Esophagus squamous epithelium (tissue), 5 donors: Measurements from ENCODE around the gene PIK3C2B. TPM values are rescaled to one million over a fixed set of nuclear protein-coding genes. Genes with fewer than 3 reads are reported as not detected.
A peak's percentile ranks its signal among the peaks of the same experiment; 100 is the strongest.

Source experiments
- DNase-seq: peaks from one replicate; lab custom pipeline; 2025; lab: John Stamatoyannopoulos, UW
- H3K27ac ChIP-seq, 4 donors: fragments of 200-600 bp; sonication (generic); one replicate each; pipeline ENCODE4 v1.5.1; 2016 to 2019; ENCODE audit warnings: mild to moderate bottlenecking in 1 of 4
- H3K27me3 ChIP-seq, 4 donors: fragments of 200-600 bp; sonication (generic); 1 replicate in 3 of 4; 2 replicates in 1 of 4; pipeline versions ENCODE4 v1.5.1 to v1.6.0; 2017 to 2021; ENCODE audit warnings: antibody characterized with exemption in 1 of 4
- H3K36me3 ChIP-seq, 3 donors: fragments of 200-600 bp; sonication (generic); one replicate each; pipeline ENCODE4 v1.5.1; 2016 to 2019
- H3K4me1 ChIP-seq, 3 donors: fragments of 200-600 bp; sonication (generic); one replicate each; pipeline ENCODE4 v1.5.1; 2017 to 2019
- H3K4me3 ChIP-seq, 4 donors: fragments of 200-600 bp; sonication (generic); 1 replicate in 3 of 4; 2 replicates in 1 of 4; pipeline ENCODE4 v1.5.1; 2016 to 2019; ENCODE audit warnings: mild to moderate bottlenecking in 2 of 4, moderate library complexity in 1 of 4
- H3K9me3 ChIP-seq, 3 donors: fragments of 200-600 bp; sonication (generic); one replicate each; pipeline ENCODE4 v1.5.1; 2016 to 2019
- CTCF ChIP-seq, 6 experiments: fragments of 450-650 bp in 4 of 6; fragments of 200-600 bp in 2 of 6; sonication (generic) in 2 of 6; IDR thresholded peaks; one replicate each; pipeline ENCODE4 v1.5.1; 2016 to 2019; ENCODE audit warnings: antibody characterized with exemption in 6 of 6, mild to moderate bottlenecking in 4 of 6, moderate library complexity in 4 of 6
- POLR2A ChIP-seq, 4 donors: fragments of 450-650 bp; IDR thresholded peaks; one replicate each; pipeline ENCODE4 v1.6.1; 2017; ENCODE audit warnings: antibody characterized with exemption in 4 of 4, mild to moderate bottlenecking in 4 of 4, moderate library complexity in 3 of 4
- WGBS, 2 donors: methylation state at CpG; one replicate each; pipeline ENCODE4 v1.1.5; 2018; 5-methylcytosine and 5-hydroxymethylcytosine counted together
- intact Hi-C: fragments of 100-400 bp; cut with DNase I; formaldehyde crosslinking; loops from one replicate; pipeline ENCODE4 v1.15.0; 2022
- total RNA-seq, 4 donors: library from RNA; depleted of rRNA; stranded (reverse); fragments of >200 nt; gene quantifications; one replicate each; pipeline ENCODE4 v1.1.0, GENCODE V29; 2016
- donor health status: DM: yes; HTN: yes; CAD: no.

Gene PIK3C2B
- total RNA-seq, 4 donors from 2014 or later, result 19.4 to 40.2 (median 21.3) TPM

GRCh38 chr1:204514828-204515227, 20.2 kb upstream of the PIK3C2B start:
- H3K4me1 ChIP-seq, result peaks cover 9 to 36% (median 21%) of the 10 kb centered on the region in 3 donors
- H3K36me3 ChIP-seq, result peaks cover 0 to 21% (median 4%) of the 10 kb centered on the region in 3 donors
- H3K27me3 ChIP-seq, result no peaks in the 10 kb centered on the region
- no peak overlapping the region for H3K4me3 ChIP-seq
- DNase-seq, result no peak
- intact Hi-C loops, result no loop called here
- 64 to 68% methylated on average over 2 of the region's 2 CpGs for WGBS, 2 donors
- no peak overlapping the region for H3K27ac ChIP-seq
- no peaks in the 10 kb centered on the region for H3K9me3 ChIP-seq
- TF ChIP-seq POLR2A (IDR thresholded peaks at IDR 0.05), result no peak
- TF ChIP-seq CTCF (IDR thresholded peaks at IDR 0.05), result no peak

- TF ChIP-seq POLR2A (IDR thresholded peaks at IDR 0.05), result no peak
- TF ChIP-seq CTCF (IDR thresholded peaks at IDR 0.05), result no peak
- peak overlapping the region in 3 of 4 donors; percentile 40 to 70 (median 65) for H3K27ac ChIP-seq
- 42 to 59% methylated on average over 7 to 14 of the region's 15 CpGs for WGBS, 2 donors
These were observed 18.6 kb upstream of the PIK3C2B start for GRCh38 chr1:204513117-204513716.

GRCh38 chr1:204511366-204511765, 16.8 kb upstream of the PIK3C2B start:
- Histone ChIP-seq H3K27ac (no peak overlapping the region), H3K27me3 (no peaks in the 10 kb centered on the region), H3K4me3 (no peak overlapping the region), H3K9me3 (no peaks in the 10 kb centered on the region), H3K36me3 (no peaks in the 10 kb centered on the region), H3K4me1 (peaks cover 0 to 24% (median 0%) of the 10 kb centered on the region in 3 donors)
- TF ChIP-seq POLR2A (IDR thresholded peaks at IDR 0.05) (no peak), CTCF (IDR thresholded peaks at IDR 0.05) (no peak)
- no peak for DNase-seq
- intact Hi-C loops, result no loop called here

More at GRCh38 chr1:204513117-204513716, 18.6 kb upstream of the PIK3C2B start:
- Histone ChIP-seq H3K27me3 (no peaks in the 10 kb centered on the region), H3K4me1 (peaks cover 9 to 20% (median 11%) of the 10 kb centered on the region in 3 donors), H3K9me3 (no peaks in the 10 kb centered on the region), H3K4me3 (peak overlapping the region in 1 of 4 donors; percentile 21), H3K36me3 (peaks cover 0 to 8% (median 0%) of the 10 kb centered on the region in 3 donors)
- intact Hi-C loops, result no loop called here
- DNase-seq, result no peak

- no peak overlapping the region for H3K27ac ChIP-seq
These were observed 14.6 kb upstream of the PIK3C2B start for GRCh38 chr1:204509186-204509635.

GRCh38 chr1:204507317-204508105, 12.9 kb upstream of the PIK3C2B start:
- Histone ChIP-seq H3K4me1 (peaks cover 0 to 34% (median 3%) of the 10 kb centered on the region in 3 donors), H3K36me3 (no peaks in the 10 kb centered on the region), H3K9me3 (no peaks in the 10 kb centered on the region), H3K27me3 (no peaks in the 10 kb centered on the region), H3K27ac (peak overlapping the region; percentile 78 to 92 (median 88)), H3K4me3 (peak overlapping the region; percentile 30 to 69 (median 56))
- no peak for DNase-seq
- TF ChIP-seq POLR2A (IDR thresholded peaks at IDR 0.05) (no peak), CTCF (IDR thresholded peaks at IDR 0.05) (no peak)
- WGBS, 2 donors, result 2 to 3% methylated on average over 20 to 21 of the region's 22 CpGs
- intact Hi-C loops, result no loop called here

More at GRCh38 chr1:204509186-204509635, 14.6 kb upstream of the PIK3C2B start:
- H3K36me3 ChIP-seq, result no peaks in the 10 kb centered on the region
- peaks cover 0 to 27% (median 3%) of the 10 kb centered on the region in 3 donors for H3K4me1 ChIP-seq
- H3K27me3 ChIP-seq, result no peaks in the 10 kb centered on the region
- intact Hi-C loops, result no loop called here
- 73 to 81% methylated on average over 6 to 9 of the region's 9 CpGs for WGBS, 2 donors
- no peaks in the 10 kb centered on the region for H3K9me3 ChIP-seq
- DNase-seq, result no peak
- H3K4me3 ChIP-seq, result no peak overlapping the region
- TF ChIP-seq POLR2A (IDR thresholded peaks at IDR 0.05), result no peak
